Hepatocyte (in vitro differentiated cells): ENCODE data around the gene SEPTIN8. TPM values are rescaled to one million over a fixed set of nuclear protein-coding genes. Genes with fewer than 3 reads are reported as not detected.

ENCODE experiments used
- DNase-seq: peaks from one replicate; pipeline ENCODE4 v3.0.0-alpha.2; 2016; ENCODE audit warnings: low spot score
- H2AFZ ChIP-seq: fragments of 200-600 bp; sonication (generic); 2 replicates; pipeline ENCODE4 v1.6.0; 2016; ENCODE audit warnings: antibody characterized with exemption, mild to moderate bottlenecking
- H3K27ac ChIP-seq: fragments of 200-600 bp; sonication (generic); 2 replicates; pipeline ENCODE4 v1.5.1; 2016; ENCODE audit warnings: mild to moderate bottlenecking
- H3K27me3 ChIP-seq: fragments of 200-600 bp; sonication (generic); 2 replicates; pipeline ENCODE4 v1.6.1; 2016
- H3K36me3 ChIP-seq: fragments of 200-600 bp; sonication (generic); replicated peaks from 2 replicates; pipeline ENCODE4 v1.5.1; 2016; ENCODE audit warnings: low read depth; ENCODE audit not compliant: insufficient read depth
- H3K4me1 ChIP-seq: fragments of 200-600 bp; sonication (generic); 2 replicates; pipeline ENCODE4 v1.5.1; 2016; ENCODE audit warnings: mild to moderate bottlenecking, moderate library complexity; ENCODE audit not compliant: insufficient read depth
- H3K4me2 ChIP-seq: fragments of 200-600 bp; sonication (generic); 2 replicates; pipeline ENCODE4 v1.6.0; 2016
- H3K4me3 ChIP-seq: fragments of 200-600 bp; sonication (generic); 2 replicates; pipeline ENCODE4 v1.5.1; 2016; ENCODE audit warnings: mild to moderate bottlenecking
- H3K79me2 ChIP-seq: fragments of 200-600 bp; sonication (generic); 2 replicates; pipeline ENCODE4 v1.6.0; 2017; ENCODE audit warnings: mild to moderate bottlenecking
- H3K9me2 ChIP-seq: fragments of 200-600 bp; sonication (generic); replicated peaks from 2 replicates; pipeline ENCODE4 v1.6.0; 2017; ENCODE audit warnings: mild to moderate bottlenecking; ENCODE audit not compliant: insufficient read depth
- H3K9me3 ChIP-seq: fragments of 200-600 bp; sonication (generic); 2 replicates; pipeline ENCODE4 v1.5.1; 2016; ENCODE audit warnings: low read depth, mild to moderate bottlenecking
- H4K20me1 ChIP-seq: fragments of 200-600 bp; sonication (generic); 2 replicates; pipeline ENCODE4 v1.6.0; 2016; ENCODE audit warnings: mild to moderate bottlenecking; ENCODE audit not compliant: insufficient read depth, poor library complexity, severe bottlenecking
- CTCF ChIP-seq: fragments of 200-600 bp; sonication (generic); IDR thresholded peaks from 2 replicates; pipeline ENCODE4 v1.5.1; 2016; ENCODE audit warnings: antibody characterized with exemption, mild to moderate bottlenecking; ENCODE audit not compliant: poor library complexity
- EZH2 ChIP-seq: fragments of 200-600 bp; sonication (generic); IDR thresholded peaks from 2 replicates; pipeline ENCODE4 v1.6.1; 2016; ENCODE audit warnings: antibody characterized with exemption, mild to moderate bottlenecking, borderline replicate concordance
- EZH2phosphoT487 ChIP-seq: fragments of 200-600 bp; sonication (generic); IDR thresholded peaks from one replicate; pipeline ENCODE4 v1.6.1; 2018; ENCODE audit warnings: antibody characterized with exemption, mild to moderate bottlenecking, low read depth, moderate library complexity; ENCODE audit not compliant: unreplicated experiment, severe bottlenecking
- WGBS: methylation state at CpG from one replicate; pipeline ENCODE4 v1.1.6; 2016; ENCODE audit warnings: low lambda C conversion rate; ENCODE audit errors: missing lambda C conversion rate; 5-methylcytosine and 5-hydroxymethylcytosine counted together
- polyA plus RNA-seq: library from polyadenylated mRNA; unstranded; fragments of >200 nt; fragmentation: Nextera tagmentation; extraction: Ambion mirVana; gene quantifications from 2 replicates; pipeline ENCODE4 v1.2.1, GENCODE V29; 2016
- total RNA-seq: library from RNA; depleted of rRNA; stranded (reverse); fragments of >200 nt; gene quantifications from 2 replicates; pipeline ENCODE4 v1.2.3, GENCODE V29; 2014

SEPTIN8 gene
- total and polyA plus RNA-seq, 2 experiments from 2014 or later: 18.7 to 41.9 TPM

GRCh38 chr5:132752581-132753125 lies 24.4 kb downstream of the SEPTIN8 start:
- no peak overlapping the region for H3K27ac ChIP-seq
- no peak overlapping the region for H3K4me3 ChIP-seq
- no peak for DNase-seq
- TF ChIP-seq EZH2phosphoT487 (no peak), EZH2 (no peak), CTCF (no peak)
- no peaks in the 10 kb centered on the region for H3K79me2 ChIP-seq
- peaks cover 8% of the 10 kb centered on the region for H3K27me3 ChIP-seq
- H4K20me1 ChIP-seq: no peaks in the 10 kb centered on the region
- 95% methylated on average over 1 of the region's 1 CpG for WGBS
- no peaks in the 10 kb centered on the region for H3K36me3 ChIP-seq
- H3K4me2 ChIP-seq: no peak overlapping the region
- H3K9me2 ChIP-seq: no peaks in the 10 kb centered on the region
- H3K4me1 ChIP-seq: no peaks in the 10 kb centered on the region
- no peaks in the 10 kb centered on the region for H3K9me3 ChIP-seq
- no peak overlapping the region for H2AFZ ChIP-seq

DNA sequence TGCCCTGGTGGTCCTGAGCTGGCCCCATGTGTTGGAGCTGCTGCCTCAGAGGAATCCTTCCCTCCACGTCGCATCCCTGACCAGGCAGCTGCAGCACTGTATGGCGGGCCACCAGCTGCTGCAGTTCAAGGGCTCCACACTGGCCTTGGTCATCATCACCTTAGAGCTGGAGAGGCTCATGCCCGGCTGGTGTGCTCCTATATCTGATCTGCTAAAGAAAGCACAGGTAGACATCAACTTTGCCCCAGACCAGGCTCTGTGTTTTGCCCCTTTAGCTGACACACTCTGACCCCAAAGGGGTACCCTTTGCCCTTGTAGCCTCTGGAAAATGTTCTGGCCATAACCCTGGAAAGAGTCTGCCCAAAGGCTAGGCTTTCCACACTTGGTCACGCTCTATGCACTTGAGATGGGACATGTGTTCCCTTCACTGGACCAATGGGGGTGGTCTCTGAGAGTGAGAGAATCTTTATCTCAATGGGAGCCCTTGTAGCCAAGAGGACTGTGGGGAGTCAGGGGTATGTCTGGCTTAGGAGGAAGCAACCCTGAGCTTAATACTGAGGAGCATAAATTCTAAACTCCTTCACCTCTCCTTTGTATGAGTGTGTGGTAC lies 25.0 kb downstream of the SEPTIN8 start:
- H3K9me3 ChIP-seq: no peaks in the 10 kb centered on the region
- 93% methylated on average over 5 of the region's 5 CpGs for WGBS
- TF ChIP-seq EZH2 (no peak), CTCF (no peak), EZH2phosphoT487 (no peak)
- no peaks in the 10 kb centered on the region for H3K36me3 ChIP-seq
- peaks cover 9% of the 10 kb centered on the region for H3K27me3 ChIP-seq
- no peak overlapping the region for H2AFZ ChIP-seq
- H3K79me2 ChIP-seq: no peaks in the 10 kb centered on the region
- H3K4me1 ChIP-seq: peaks cover under 1% of the 10 kb centered on the region
- H4K20me1 ChIP-seq: no peaks in the 10 kb centered on the region
- no peaks in the 10 kb centered on the region for H3K9me2 ChIP-seq
- H3K27ac ChIP-seq: no peak overlapping the region
- DNase-seq: no peak
- no peak overlapping the region for H3K4me3 ChIP-seq
- H3K4me2 ChIP-seq: no peak overlapping the region

GRCh38 chr5:132751444-132751843 lies 25.6 kb downstream of the SEPTIN8 start:
- Histone ChIP-seq H3K4me2 (no peak overlapping the region), H3K79me2 (no peaks in the 10 kb centered on the region), H2AFZ (no peak overlapping the region), H3K4me3 (no peak overlapping the region), H3K9me2 (no peaks in the 10 kb centered on the region), H4K20me1 (no peaks in the 10 kb centered on the region), H3K9me3 (no peaks in the 10 kb centered on the region), H3K36me3 (no peaks in the 10 kb centered on the region), H3K27ac (no peak overlapping the region), H3K27me3 (peaks cover 16% of the 10 kb centered on the region), H3K4me1 (peaks cover 4% of the 10 kb centered on the region)
- no peak for DNase-seq
- 93% methylated on average over 7 of the region's 7 CpGs for WGBS
- TF ChIP-seq EZH2 (no peak), EZH2phosphoT487 (no peak), CTCF (no peak)
